Fibroblast of pulmonary artery (primary cell): Measurements from ENCODE around the gene PLP1.
"Not testable (repeated sequence)": the region's sequence is repeated elsewhere in the genome, so short reads cannot be mapped to it uniquely, and the experiment has no call there.

ENCODE experiments used
- DNase-seq: peaks from one replicate; pipeline ENCODE4 v3.0.0-alpha.2; 2010; ENCODE audit warnings: low read depth
- H3K4me3 ChIP-seq: replicated peaks from 2 replicates; pipeline ENCODE4 v1.5.1; 2011; ENCODE audit warnings: low read depth, mild to moderate bottlenecking, control low read depth, low read length, moderate library complexity
- CTCF ChIP-seq: IDR thresholded peaks from 2 replicates; pipeline ENCODE4 v1.5.1; 2011; ENCODE audit warnings: mild to moderate bottlenecking, control low read depth, low read length, inconsistent platforms; ENCODE audit errors: missing control alignments

Gene PLP1

GRCh38 chrX:103758555-103758954 is 18.1 kb upstream of the PLP1 start:
- DNase-seq = no peak
- H3K4me3 ChIP-seq = no peak overlapping the region
- TF ChIP-seq CTCF = no peak

GRCh38 chrX:103763541-103763940 is 13.1 kb upstream of the PLP1 start:
- H3K4me3 ChIP-seq, DNase-seq: not testable (repeated sequence)

- DNase-seq, H3K4me3 ChIP-seq: not testable (repeated sequence)
Observed at GRCh38 chrX:103766813-103767555, 9.7 kb upstream of the PLP1 start.

- no peak overlapping the region for H3K4me3 ChIP-seq
- no peak for TF ChIP-seq CTCF
- DNase-seq = no peak
Observed at GRCh38 chrX:103773445-103773844, 3.2 kb upstream of the PLP1 start.

- no peak overlapping the region for H3K4me3 ChIP-seq
- TF ChIP-seq CTCF = peak; percentile 51
- DNase-seq = peak; percentile 76
Observed at GRCh38 chrX:103774070-103774642, 2.5 kb upstream of the PLP1 start.

GRCh38 chrX:103779141-103779789 is 2.6 kb downstream of the PLP1 start:
- peak; percentile 67 for DNase-seq
- TF ChIP-seq CTCF = no peak
- no peak overlapping the region for H3K4me3 ChIP-seq

GRCh38 chrX:103780336-103781061 is 3.9 kb downstream of the PLP1 start:
- no peak for DNase-seq
- no peak for TF ChIP-seq CTCF
- H3K4me3 ChIP-seq = no peak overlapping the region
